PFSK-1 (cell line): Measurements from ENCODE around the gene SAMD11.

Experiments
- POLR2AphosphoS5 ChIP-seq: IDR thresholded peaks from 2 replicates; pipeline ENCODE4 v1.6.1; 2012; ENCODE audit warnings: low read depth, mild to moderate bottlenecking, control low read depth, low read length, moderate library complexity
- SIN3A ChIP-seq: IDR thresholded peaks from 2 replicates; pipeline ENCODE4 v1.6.1; 2012; ENCODE audit warnings: mild to moderate bottlenecking, low read length, moderate library complexity, borderline replicate concordance; ENCODE audit not compliant: insufficient read depth

DNA sequence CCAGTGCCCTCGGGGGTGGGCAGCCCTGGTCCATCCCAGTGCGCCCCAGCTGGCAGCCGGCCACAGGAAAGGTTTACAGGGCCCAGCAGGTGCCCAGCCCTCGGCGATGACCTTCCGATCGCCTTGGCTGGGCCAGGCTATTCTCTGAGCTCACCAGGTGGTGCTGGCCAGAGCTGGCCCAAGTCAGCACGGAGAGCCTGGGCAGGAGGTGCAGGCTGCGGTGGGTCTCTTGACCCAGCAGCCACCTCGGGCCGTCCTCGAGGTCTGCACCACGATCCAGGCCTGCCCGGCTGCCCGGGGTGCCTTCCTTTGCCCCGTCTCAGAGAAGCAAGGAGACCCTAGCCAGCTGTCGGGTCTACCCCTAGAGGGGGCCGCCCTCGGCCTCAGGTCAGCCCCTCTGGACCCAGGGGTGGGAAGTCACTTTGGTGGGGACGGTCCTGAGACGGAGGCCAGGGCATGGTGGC, 57.8 kb downstream of the SAMD11 start:
- TF ChIP-seq SIN3A: no peak
- no peak for TF ChIP-seq POLR2AphosphoS5
